Activated T-cell treated with anti-CD3 and anti-CD28 coated beads for 48 hours (primary cell): ENCODE results near the gene TMEM151B.

ENCODE experiments used
- DNase-seq: peaks from one replicate; pipeline ENCODE4 v3.0.0-alpha.2; 2020; ENCODE audit warnings: low read depth

TMEM151B gene

DNA sequence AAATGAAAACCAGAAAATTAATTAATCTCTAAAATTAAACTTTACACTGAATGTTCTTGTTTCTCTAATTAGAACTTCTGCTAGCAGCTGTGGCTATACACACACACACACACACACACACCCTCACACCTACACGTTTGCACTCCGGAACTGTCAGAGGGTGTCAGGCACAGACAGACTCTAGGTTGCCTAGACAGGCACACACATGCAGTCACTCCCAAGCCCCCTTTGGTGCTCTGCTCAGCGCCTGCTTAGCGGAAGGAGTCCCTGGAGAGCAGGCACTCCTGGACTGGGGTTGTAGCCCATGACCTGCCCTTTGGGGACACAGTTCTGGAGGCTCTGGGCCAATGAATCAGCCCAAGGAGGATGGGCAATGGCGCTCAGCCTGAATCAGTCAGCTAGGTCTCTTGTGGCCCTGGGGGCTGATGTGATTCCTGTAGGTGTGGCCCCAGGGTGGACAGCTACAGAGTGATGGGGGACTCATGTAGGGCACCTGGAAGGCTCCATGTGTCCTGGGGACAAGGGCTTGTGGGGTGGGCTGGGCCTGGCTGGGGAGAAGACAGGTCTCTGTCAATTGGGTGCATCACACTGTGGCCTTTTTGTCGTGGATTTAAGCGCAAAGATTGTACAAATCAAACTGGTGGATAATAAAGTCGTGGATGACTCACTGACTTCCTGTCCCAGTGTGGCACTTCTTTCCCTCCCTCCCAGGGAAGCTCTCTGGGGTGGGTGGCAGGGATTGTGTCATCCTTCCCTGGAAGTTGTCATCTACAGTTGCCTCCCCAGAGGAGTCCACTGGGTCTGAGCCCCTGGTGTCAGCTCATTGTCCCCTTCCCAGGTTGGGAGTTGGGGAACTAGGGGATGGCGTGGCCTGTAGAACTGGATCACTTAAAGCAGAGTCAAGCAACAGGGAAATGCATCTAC, 8.8 kb downstream of the TMEM151B start:
- DNase-seq, result no peak

DNA sequence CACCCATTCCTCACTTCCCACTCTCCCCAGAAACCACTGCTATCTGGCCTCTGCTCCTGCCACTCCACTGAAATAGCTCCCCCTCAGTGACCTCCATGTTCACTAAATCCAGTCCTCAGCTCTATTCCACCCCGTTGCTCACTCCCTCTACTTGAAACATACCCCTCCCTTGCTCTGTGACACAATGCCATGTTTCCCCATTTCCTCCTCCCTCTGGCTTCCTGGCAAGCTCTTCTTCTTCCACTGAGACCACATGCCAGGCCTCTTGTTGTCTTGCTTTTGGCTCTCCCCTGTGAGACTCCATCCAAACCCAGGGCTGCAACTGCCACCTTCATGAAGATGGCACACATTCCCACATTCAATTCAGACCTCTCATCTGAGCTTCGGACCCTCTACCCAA, 13.9 kb downstream of the TMEM151B start:
- no peak for DNase-seq

DNA sequence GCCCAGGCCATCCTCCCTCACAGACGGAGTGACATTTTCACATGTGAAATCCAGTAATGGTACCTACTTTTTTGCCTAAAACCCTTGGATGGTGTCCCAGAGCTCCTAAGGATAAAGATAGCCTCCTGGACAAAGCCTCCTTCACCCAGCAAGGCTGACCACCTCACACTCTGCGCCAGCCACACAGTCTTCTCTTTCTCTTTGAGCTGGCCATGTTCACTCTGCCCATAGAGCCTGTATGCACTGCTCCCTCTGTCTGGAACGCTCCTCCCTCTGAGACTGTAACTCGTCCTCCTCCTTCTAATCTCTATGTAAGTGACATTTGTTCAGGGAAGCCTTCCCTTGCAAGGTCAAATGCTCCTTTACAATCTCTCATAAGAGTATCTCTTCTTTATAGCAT, 14.6 kb downstream of the TMEM151B start:
- DNase-seq, result no peak

DNA sequence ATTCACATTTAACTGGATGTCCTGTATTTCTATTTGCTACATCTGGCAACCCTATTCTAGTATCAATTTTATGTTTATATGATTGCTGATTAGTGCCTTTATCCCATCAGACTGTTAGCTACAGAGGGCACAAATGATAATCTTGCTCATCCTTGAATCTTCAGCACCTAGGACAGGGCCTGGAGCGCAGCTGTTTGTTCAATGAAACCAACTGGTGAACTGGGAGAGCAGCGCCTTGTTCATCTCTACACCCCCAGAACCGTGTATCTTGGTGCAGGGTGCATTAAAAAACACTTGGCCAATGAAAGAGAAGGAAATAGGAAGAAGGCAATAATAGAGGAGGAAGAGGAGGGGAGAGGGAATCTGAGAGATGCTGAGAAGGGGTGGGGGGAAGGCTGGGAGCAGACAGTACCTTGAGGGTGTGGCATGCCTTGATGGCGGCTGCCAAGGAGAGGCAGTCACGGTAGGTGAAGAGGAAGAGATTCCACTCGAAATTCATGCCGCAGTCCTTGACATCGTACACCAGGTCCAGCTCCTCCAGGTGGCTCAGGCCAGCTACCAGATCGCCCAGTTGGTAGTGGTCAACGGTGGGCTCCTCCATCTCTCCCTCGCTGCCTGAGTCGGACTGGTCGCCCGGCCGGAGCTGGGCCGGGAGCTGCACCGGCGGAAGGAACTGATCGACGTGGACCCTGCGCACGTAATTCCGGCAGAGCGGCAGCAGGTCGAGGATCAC, 15.5 kb downstream of the TMEM151B start:
- DNase-seq, result no peak

DNA sequence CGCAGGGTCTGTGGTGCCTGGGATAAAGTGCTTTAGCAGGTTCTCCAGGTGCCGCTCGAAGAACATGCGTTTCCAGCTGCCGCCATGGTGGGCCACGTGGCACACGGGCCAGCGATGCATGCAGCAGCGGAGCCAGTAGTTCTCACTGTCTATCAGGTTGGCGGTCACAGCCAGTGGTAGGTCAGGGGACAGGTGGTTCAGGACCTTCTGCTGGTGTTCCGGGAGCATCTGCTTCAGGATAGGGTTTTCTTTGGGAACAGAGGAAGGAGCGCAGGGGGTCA, 16.0 kb downstream of the TMEM151B start:
- DNase-seq, result no peak

DNA sequence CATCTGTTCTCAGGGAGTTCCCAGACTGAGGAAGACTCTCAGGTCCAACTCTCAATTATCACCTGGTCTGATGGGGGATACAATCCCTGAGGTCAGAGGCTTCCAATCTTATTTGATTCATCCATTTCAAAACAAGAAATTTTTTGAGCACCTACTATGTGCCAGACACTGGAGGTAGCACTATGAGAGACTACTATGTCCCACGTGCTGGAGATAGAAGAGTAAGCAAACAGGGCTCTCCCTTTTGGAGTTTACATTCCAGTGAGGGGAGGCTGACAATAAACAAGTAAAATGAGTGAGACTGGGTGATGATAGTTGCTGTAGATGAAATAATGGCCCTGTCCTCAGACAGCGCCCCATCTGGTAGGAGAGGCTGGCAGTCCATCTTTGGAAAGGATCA, 16.5 kb downstream of the TMEM151B start:
- DNase-seq, result no peak

DNA sequence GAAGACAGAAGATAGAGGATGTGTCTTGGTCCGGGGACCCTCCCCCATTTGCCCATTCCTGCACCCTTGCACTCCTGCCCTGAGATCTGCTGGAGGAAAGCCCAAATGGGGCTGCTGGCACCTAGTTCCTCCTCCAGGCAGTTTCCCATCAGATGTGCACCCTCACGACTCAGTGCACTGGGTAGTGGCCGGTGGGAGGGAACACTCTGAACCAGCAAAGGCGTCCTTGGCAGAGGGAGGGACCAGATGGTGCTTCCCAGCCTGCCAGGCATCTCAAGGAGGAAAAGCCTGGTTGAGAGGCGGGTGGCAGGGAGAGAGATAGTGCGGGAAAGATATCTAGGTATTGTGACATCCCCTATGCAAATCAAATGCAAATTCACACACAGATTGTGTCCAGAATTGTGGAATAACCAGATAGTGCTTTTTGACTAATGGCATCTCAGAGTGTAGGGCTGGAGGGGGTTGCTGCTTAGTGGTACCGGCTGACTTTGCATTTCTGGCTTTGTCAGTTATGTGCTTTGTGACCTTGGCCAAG, 19.5 kb downstream of the TMEM151B start:
- no peak for DNase-seq

DNA sequence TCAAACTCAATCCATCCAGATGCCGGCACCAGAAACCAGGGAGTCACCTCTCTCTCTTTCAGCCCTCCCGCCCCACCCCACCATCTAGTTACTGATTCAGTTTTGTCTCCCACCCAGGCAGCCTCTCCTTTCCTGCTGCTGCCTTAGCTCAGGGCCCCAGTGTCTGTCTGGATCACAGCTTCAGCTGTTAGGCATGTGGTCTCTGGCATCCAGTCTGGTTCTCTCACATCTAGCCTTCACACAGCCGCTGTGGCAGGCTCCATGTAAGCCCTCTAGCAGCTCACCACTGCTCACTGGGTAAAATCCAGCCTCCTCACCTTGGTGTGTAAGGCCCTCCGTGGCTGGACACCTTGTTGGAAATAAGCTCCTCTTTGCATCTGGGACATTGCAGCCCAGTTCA, 21.6 kb downstream of the TMEM151B start:
- DNase-seq, result no peak

DNA sequence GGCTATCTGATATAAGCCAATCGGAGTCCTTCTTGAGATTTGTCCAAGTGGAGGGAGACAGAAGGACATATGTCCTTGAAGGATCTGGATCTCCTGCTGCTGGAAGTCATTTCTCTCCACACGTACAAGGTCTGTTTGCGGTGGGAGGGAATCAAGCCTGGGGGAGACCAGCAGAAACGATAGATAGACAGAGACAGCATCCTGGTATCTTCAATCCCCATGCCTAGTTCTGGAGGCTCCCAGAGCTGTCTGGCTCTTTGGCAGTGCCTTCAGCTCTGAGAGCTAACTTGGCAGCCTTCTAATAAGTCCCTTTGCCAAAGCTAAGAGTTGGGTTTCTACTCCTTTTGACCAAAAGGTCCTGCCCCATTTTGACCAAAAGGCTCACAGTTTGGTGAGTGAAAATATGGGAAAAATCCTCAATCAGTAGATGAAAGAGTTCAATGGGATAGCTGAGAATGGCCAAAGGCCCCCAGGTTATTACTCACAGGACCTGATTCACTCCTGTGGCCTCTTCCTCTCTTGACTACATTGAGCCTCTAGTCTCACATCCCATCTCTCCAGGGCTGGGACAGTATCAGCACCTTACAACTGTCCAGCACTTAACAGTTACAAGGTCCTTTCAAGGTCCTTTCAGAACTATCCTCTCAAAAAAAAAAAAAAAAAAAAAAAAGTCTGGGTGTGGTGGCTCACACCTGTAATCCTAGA, 22.6 kb downstream of the TMEM151B start:
- DNase-seq, result no peak

DNA sequence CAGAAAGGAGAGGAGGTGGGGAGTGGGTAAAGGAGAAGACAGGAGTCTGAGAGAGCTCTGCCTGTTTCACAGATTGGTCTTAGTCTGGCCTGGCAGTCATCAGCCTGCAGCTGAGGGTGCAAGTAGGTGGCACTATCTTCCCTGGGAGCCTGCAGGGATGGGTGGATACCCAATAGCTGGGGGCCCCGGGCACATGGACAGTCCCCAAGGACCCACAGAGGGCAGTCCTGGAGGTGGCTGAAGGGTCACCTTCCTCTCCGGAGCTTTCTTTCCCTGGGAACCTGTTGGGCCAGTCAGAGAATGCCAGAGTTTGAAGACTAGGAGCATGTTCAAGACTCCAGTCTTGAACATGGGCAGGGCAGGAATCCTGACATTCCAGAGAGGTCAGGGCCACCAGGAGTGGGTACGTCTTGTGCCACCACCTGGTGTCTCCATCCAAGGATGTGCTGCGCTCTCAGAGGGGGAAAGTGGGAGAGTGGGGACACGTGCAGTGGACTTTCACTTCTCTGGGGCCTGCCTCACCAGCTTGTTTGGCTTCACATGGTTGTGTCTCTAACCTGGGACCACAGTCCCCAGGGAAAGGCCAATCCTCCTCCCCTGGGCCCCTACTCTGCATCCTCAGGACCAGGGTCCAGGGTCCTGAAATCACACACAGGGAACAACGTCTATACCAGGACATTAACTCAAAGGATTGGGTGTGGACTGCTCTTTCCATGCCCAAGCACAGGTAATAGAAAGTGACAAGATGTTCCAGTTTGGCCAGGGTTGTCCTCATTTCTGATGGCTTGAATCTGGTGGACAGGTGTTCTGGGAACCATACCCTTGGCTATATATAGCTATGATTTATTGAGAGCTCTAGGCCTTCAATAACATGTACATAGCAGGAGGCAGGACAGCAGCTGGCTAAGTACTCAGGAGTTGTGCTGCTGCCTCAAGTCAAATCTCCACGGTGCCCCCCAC, 24.9 kb downstream of the TMEM151B start:
- no peak for DNase-seq

DNA sequence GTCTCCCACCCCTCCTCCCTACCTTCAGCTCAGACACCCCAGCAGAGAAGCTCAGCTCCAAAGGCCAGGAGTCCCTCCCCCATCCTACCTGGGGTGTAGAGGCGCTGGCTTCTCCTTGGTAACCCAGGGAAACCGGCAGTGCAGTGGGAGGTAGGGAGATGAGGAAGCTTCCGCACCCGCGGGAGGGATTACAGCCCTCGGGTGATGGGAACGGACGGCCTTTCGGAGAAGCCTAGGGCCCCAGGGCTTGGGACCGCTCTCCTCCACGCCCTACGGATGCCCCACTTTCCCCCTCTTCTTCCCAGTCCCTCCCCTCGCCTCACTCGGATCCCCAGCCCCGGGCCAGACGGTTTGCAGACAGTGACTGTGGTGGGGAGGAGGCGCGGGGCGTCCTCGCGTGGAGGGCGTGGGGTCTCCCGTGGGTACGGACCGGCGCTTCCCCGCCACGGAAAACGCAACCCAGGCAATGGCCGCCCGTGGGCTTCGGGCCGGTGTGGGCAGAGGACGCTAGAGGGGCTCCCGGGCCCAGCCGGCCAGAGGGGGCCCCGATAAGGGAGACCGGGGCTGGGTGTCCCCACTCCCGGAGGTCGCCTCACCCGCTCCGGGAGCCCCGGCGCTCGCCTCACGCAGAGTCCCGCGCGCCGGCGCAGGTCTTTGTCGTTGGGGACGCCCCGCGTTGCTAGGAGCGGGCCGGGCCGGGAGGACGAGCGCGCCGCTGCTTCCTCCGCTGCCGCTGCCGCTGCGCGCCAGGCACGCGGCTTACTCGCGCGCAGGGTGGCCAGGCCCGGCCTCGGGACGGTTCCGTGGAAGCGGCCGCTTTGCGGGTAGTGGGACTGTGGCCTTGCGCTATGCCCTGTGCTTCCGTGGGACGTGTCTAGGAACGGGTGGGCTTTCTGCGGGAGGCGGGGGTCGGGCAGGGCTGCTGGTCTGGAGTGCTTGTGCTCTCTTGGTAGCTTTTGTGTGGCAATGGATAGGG, 27.1 kb downstream of the TMEM151B start:
- peak; percentile 47 for DNase-seq

DNA sequence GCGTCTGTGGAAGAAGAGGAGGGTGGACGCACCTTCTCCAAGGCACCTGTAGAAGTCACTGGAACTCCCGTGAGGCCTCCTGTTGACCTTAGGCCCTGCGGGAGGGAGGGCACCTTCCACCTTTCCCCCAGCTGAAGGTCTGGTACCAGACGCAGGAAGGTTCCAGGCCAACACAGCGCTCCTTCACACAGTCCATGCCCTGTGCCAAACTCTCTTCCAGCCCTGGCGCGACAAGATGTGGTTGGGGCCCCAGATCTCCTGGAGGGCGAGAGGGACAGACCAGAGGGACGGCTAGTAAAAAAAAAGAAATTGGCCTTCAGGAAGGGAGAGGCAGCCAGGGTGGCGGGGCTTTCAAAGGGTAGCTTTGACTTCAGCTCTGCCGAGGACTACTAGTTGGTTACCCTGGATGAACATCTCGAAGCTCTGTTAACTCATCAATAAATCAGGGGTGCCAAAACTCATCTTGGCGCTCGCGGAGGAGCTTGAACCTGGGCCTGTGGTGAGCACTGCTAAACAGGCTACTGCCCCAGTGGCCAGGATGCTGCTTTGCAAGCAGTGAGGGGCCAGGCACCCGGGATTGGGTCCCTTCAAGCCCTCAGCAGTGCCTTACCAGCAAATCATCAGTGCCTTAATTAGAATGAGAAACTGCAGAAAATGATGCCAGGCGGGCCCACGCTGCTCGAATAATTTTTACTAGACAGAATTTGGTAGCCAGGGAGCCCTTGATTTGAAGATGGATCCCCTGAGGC, 28.0 kb downstream of the TMEM151B start:
- DNase-seq, result no peak

DNA sequence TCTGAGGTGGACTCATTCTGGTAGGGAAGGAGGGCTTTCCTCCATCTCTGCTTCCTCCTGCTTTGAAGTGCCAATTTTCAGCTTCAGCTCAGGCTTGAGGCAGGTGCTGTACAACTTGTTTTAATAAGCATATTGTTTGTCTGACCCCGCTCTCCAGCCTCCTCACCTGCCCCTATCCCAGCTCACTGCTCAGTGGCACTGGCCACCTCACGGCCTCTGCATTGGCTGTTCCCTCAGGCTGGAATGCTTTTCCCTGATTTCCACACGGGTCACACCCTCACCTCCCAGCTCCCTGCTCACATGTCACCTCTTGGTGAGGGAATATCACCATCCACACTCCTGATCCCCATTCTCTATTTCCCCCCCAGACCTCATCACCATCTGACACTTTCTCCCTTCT, 28.6 kb downstream of the TMEM151B start:
- DNase-seq, result no peak

DNA sequence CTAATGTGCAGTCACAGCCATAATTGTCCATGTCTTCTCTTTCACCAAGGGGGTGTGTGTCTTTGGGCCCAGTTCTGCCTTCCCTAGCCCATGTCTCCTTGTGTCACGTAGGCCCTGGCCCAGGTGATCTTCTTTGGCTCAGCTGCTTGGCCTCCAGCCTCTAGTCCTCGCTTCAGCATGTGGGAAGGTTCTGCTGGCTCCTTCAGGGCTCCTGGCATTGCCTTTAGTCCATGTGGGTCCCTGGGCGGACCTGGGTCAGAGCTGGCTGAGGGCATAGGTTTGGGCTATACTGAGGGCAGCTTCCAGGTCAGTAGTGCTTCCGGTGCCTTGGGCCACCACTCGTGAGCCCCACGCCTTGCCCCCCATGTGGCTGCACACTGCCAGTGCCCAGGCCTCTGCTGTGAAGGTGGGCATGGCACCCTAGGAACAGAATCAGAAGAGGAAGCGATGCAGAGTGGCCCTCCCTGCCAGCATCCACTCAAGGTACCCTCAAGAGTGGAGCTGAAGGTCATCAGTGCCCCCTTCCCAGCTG, 30.1 kb downstream of the TMEM151B start:
- no peak for DNase-seq

DNA sequence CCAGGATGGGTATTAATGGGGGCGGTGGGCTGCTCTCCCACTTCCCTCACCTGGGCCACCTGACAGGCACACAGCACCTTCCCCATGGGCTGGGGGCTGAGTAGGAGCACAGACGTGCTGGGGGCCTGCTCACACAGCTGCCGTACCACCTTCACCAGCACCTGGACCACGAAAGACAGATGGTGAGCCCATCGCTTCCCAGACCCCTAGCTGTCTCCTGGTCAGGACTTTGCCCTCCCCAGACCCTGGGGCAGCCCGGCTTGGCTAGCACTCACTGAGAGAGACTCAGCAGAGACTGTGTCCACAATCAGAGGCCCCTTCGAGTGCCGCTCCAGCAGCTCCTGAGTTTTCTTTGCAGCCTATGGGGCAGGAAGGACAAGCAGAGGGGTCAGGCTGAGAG, 30.9 kb downstream of the TMEM151B start:
- no peak for DNase-seq

DNA sequence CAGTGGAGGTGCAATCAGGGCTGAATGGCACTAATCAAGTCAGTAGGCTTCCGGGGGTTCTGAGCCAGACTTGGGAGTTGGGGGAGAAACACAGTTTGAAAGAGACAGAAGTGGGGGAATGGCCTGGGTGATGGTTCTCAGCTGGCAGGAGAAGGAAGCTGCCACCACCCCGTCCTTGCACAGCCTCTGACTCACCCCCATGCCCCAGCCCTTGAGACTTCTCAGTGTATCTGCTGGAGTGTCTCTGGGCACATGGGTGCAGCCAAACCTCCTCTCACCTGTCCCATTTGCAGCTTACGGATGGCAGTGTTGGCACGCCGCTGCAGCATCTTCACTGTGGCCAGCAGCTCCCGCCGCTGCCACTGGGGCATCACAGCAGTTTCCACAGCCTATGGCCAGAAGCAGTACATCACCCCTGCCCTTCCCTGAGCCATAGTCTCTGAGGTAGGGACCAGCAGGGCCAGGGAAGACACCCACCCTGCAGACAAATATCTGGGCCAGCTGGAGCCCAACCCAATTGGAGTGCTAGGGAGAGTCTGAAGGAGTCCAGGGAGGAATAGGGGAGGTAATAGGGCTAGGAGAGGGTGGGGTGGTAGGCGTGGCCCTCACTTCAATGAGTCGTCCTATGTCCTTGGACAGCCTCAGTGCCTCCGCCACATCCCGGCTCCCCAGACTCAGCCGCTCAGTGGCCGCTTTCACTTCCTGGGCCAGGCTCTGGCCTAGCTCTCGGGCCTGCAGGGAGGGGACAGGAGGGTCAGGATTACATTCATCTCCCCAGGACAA, 31.7 kb downstream of the TMEM151B start:
- DNase-seq, result no peak

DNA sequence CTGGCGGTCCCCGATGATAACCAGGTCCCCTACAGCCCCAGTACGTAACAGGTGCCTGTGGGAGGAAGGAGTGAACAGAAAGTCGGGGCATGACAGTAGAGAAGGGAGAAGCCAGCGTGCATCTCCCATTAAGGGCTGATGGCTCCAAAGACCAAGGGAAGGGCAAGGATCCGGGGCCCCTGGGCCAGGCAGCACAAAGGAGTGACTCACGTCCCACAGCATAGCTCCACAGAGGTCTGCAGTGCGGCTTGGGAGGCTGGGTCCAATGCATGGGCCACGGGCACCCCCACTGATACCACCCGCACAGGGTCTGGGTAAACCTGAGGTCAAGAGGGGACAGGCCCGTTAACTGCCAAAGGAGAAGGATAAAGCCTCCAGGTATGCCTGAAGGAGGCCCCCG, 32.6 kb downstream of the TMEM151B start:
- no peak for DNase-seq

DNA sequence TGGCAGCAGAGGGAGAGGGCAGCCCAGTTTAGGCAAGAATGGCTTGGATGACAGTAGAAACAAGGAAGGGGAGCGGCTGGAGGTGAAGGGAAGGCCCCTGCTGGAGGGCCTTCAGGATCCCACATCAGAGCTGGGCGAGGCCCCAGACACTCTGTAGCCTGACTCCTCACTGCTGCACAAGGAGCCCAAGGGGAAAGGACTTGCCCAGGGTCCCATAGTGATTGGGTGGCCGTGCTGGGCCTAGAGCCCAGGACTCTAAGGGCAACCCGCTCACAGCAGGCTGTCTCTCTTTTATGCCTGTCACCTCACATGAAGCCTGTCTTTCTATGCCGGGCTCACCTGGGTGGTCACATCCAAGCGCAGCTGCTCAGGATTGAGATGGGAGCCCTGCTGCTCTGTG, 33.6 kb downstream of the TMEM151B start:
- DNase-seq, result no peak
